IMR-90 (cell line): ENCODE measurements around the gene AGAP1. TPM values are rescaled to one million over a fixed set of nuclear protein-coding genes. Genes with fewer than 3 reads are reported as not detected.

Experiments used
- ATAC-seq: fragments of 200-7000 bp; cut with Tn5 transposase; 2 replicates; pipeline ENCODE4 v1.9.1; 2020; ENCODE audit warnings: low read depth, mild to moderate bottlenecking, moderate library complexity
- BruUV-seq: library from RNA; stranded (reverse); fragments of 400-500 nt; replicated peaks from 2 replicates; lab custom pipeline; 2021; lab: Mats Ljungman, UMichigan
- CTCF ChIA-PET: fragments of 300-600 bp; formaldehyde crosslinking; extraction: SDS; loops from one replicate; lab custom pipeline; 2021; ENCODE audit warnings: antibody characterized with exemption; lab: Yijun Ruan, JAX
- POLR2A ChIA-PET: fragments of 300-600 bp; sonication (Branson Sonifier 250); formaldehyde crosslinking; loops from one replicate; lab custom pipeline; 2022; ENCODE audit warnings: antibody characterized with exemption; ENCODE audit not compliant: unreplicated experiment; lab: Charles Lee
- DNase-seq: peaks from one replicate; pipeline ENCODE4 v3.0.0; 2013
- H2AFZ ChIP-seq: replicated peaks from 2 replicates; pipeline ENCODE3; 2013; ENCODE audit warnings: low read length, mild to moderate bottlenecking; ENCODE audit not compliant: poor library complexity
- H2AK5ac ChIP-seq: 2 replicates; pipeline ENCODE4 v1.6.1; 2013; ENCODE audit warnings: low read depth, low read length, inconsistent platforms
- H2AK9ac ChIP-seq: replicated peaks from 2 replicates; pipeline ENCODE3; 2013; ENCODE audit warnings: mild to moderate bottlenecking, low read depth, low read length, moderate library complexity; ENCODE audit not compliant: poor library complexity
- H2BK120ac ChIP-seq: 2 replicates; pipeline ENCODE4 v1.6.1; 2013; ENCODE audit warnings: low read depth, low read length, inconsistent platforms
- H2BK15ac ChIP-seq: 3 replicates; pipeline ENCODE4 v1.6.1; 2013; ENCODE audit warnings: low read depth, low read length, inconsistent platforms
- H2BK20ac ChIP-seq: 2 replicates; pipeline ENCODE4 v1.6.1; 2013; ENCODE audit warnings: low read depth, mild to moderate bottlenecking, inconsistent platforms, low read length, moderate library complexity
- H2BK5ac ChIP-seq: 2 replicates; pipeline ENCODE4 v1.6.1; 2013; ENCODE audit warnings: mild to moderate bottlenecking, low read depth, low read length, inconsistent platforms; ENCODE audit not compliant: poor library complexity, severe bottlenecking
- H3K14ac ChIP-seq: replicated peaks from 2 replicates; pipeline ENCODE4 v1.6.1; 2013; ENCODE audit warnings: low read depth, low read length, inconsistent platforms
- H3K18ac ChIP-seq: 2 replicates; pipeline ENCODE4 v1.6.1; 2013; ENCODE audit warnings: low read depth, low read length, control low read depth
- H3K23ac ChIP-seq: 2 replicates; pipeline ENCODE4 v1.6.1; 2013; ENCODE audit warnings: low read depth, low read length, inconsistent platforms
- H3K27ac ChIP-seq: 2 replicates; pipeline ENCODE4 v1.5.1; 2013; ENCODE audit warnings: mild to moderate bottlenecking, control low read depth, low read length; ENCODE audit not compliant: insufficient read depth
- H3K27me3 ChIP-seq: 2 replicates; pipeline ENCODE4 v1.6.1; 2013; ENCODE audit warnings: low read length; ENCODE audit not compliant: control insufficient read depth, insufficient read depth
- H3K36me3 ChIP-seq: 2 replicates; pipeline ENCODE4 v1.6.1; 2013; ENCODE audit warnings: low read length, mixed read lengths; ENCODE audit not compliant: control insufficient read depth, insufficient read depth
- H3K4ac ChIP-seq: 2 replicates; pipeline ENCODE4 v1.6.1; 2013; ENCODE audit warnings: low read depth, low read length, inconsistent platforms
- H3K4me1 ChIP-seq: 2 replicates; pipeline ENCODE4 v1.6.1; 2013; ENCODE audit warnings: low read length, mixed read lengths; ENCODE audit not compliant: control insufficient read depth, insufficient read depth
- H3K4me2 ChIP-seq: 2 replicates; pipeline ENCODE4 v1.6.1; 2013; ENCODE audit warnings: low read depth, mild to moderate bottlenecking, control low read depth, low read length, moderate library complexity
- H3K4me3 ChIP-seq: 2 replicates; pipeline ENCODE4 v1.5.1; 2013; ENCODE audit warnings: low read depth, mild to moderate bottlenecking, control low read depth, low read length, moderate library complexity; ENCODE audit not compliant: insufficient read depth
- H3K56ac ChIP-seq: 2 replicates; pipeline ENCODE4 v1.6.1; 2013; ENCODE audit warnings: low read length, inconsistent platforms; ENCODE audit not compliant: insufficient read depth; ENCODE audit errors: extremely low read depth
- H3K79me1 ChIP-seq, 2 experiments: 2 replicates each; pipeline ENCODE4 v1.6.1; 2013; ENCODE audit warnings: low read length in 2 of 2, inconsistent platforms in 1 of 2, low read depth in 1 of 2
- H3K9ac ChIP-seq: 2 replicates; pipeline ENCODE4 v1.6.1; 2013; ENCODE audit warnings: low read depth, low read length, control low read depth
- H3K9me1 ChIP-seq: 2 replicates; pipeline ENCODE4 v1.6.1; 2013; ENCODE audit warnings: low read length, inconsistent platforms; ENCODE audit not compliant: insufficient read depth
- H3K9me3 ChIP-seq: 2 replicates; pipeline ENCODE4 v1.6.1; 2013; ENCODE audit warnings: low read length; ENCODE audit not compliant: control insufficient read depth, insufficient read depth
- H4K20me1 ChIP-seq: 2 replicates; pipeline ENCODE4 v1.6.1; 2013; ENCODE audit warnings: low read length, inconsistent platforms; ENCODE audit not compliant: insufficient read depth
- H4K5ac ChIP-seq: 2 replicates; pipeline ENCODE4 v1.6.1; 2013; ENCODE audit warnings: mild to moderate bottlenecking, low read depth, low read length, control low read depth
- H4K8ac ChIP-seq, 2 experiments: 2 replicates each; pipeline ENCODE4 v1.6.1; 2013; ENCODE audit warnings: low read depth in 2 of 2, low read length in 2 of 2, control low read depth in 1 of 2, inconsistent platforms in 1 of 2
- H4K91ac ChIP-seq: 2 replicates; pipeline ENCODE4 v1.6.1; 2013; ENCODE audit warnings: low read depth, low read length, inconsistent platforms; ENCODE audit not compliant: insufficient read depth
- BHLHE40 ChIP-seq: fragments of 150-350 bp; IDR thresholded peaks from 2 replicates; pipeline ENCODE4 v1.6.1; 2016; ENCODE audit warnings: mild to moderate bottlenecking, low read depth, low read length
- CEBPB ChIP-seq: IDR thresholded peaks from 2 replicates; pipeline ENCODE4 v1.6.1; 2012; ENCODE audit warnings: low read depth, low read length, improper control_type of control experiment
- CHD1 ChIP-seq: IDR thresholded peaks from 2 replicates; pipeline ENCODE4 v1.6.1; 2012; ENCODE audit warnings: low read depth, low read length, improper control_type of control experiment
- CTCF ChIP-seq: conservative IDR thresholded peaks from 2 replicates; pipeline ENCODE4 v1.5.1; 2012; ENCODE audit warnings: mild to moderate bottlenecking, low read depth, low read length, improper control_type of control experiment
- ELK1 ChIP-seq: fragments of 150-350 bp; IDR thresholded peaks from 2 replicates; pipeline ENCODE4 v1.6.1; 2016; ENCODE audit warnings: low read depth, mild to moderate bottlenecking, low read length, moderate library complexity, borderline replicate concordance
- FOS ChIP-seq: fragments of 150-350 bp; IDR thresholded peaks from 2 replicates; pipeline ENCODE4 v1.6.1; 2016; ENCODE audit warnings: low read depth, low read length
- MAFK ChIP-seq: IDR thresholded peaks from 2 replicates; pipeline ENCODE4 v1.6.1; 2012; ENCODE audit warnings: low read depth, low read length, improper control_type of control experiment
- MAZ ChIP-seq: IDR thresholded peaks from 2 replicates; pipeline ENCODE4 v1.6.1; 2012; ENCODE audit warnings: low read depth, mild to moderate bottlenecking, low read length, improper control_type of control experiment, moderate library complexity, borderline replicate concordance
- MXI1 ChIP-seq: IDR thresholded peaks from 2 replicates; pipeline ENCODE4 v1.6.1; 2012; ENCODE audit warnings: low read depth, mild to moderate bottlenecking, low read length, moderate library complexity, borderline replicate concordance
- NFE2L2 ChIP-seq: fragments of 150-350 bp; IDR thresholded peaks from 2 replicates; pipeline ENCODE4 v1.6.1; 2016; ENCODE audit warnings: low read depth, mild to moderate bottlenecking, low read length
- POLR2A ChIP-seq: IDR thresholded peaks from 2 replicates; pipeline ENCODE4 v1.6.1; 2012; ENCODE audit warnings: mild to moderate bottlenecking, low read depth, low read length
- RAD21 ChIP-seq: IDR thresholded peaks from 2 replicates; pipeline ENCODE4 v1.6.1; 2012; ENCODE audit warnings: low read length, improper control_type of control experiment
- RCOR1 ChIP-seq: IDR thresholded peaks from 2 replicates; pipeline ENCODE4 v1.6.1; 2012; ENCODE audit warnings: mild to moderate bottlenecking, low read length, improper control_type of control experiment; ENCODE audit not compliant: insufficient replicate concordance
- RFX5 ChIP-seq: IDR thresholded peaks from 2 replicates; pipeline ENCODE4 v1.8.0; 2012; ENCODE audit warnings: low read depth, mild to moderate bottlenecking, low read length, moderate library complexity
- SMC3 ChIP-seq: fragments of 150-350 bp; IDR thresholded peaks from 2 replicates; pipeline ENCODE4 v1.6.1; 2016; ENCODE audit warnings: low read depth, mild to moderate bottlenecking, antibody characterized with exemption, low read length, moderate library complexity
- USF2 ChIP-seq: fragments of 150-350 bp; IDR thresholded peaks from 2 replicates; pipeline ENCODE4 v1.6.1; 2017; ENCODE audit warnings: mild to moderate bottlenecking, antibody characterized with exemption, low read length, low read depth
- WGBS, 2 experiments: methylation state at CpG; one replicate each; pipeline versions ENCODE4 v1.1.5 to v1.1.7; 2013; ENCODE audit warnings: missing lambda C conversion rate in 2 of 2; ENCODE audit not compliant: insufficient read length in 1 of 2; ENCODE audit errors: extremely low coverage in 2 of 2; 5-methylcytosine and 5-hydroxymethylcytosine counted together
- dilution Hi-C: fragments of 300-500 bp; cut with HindIII; formaldehyde crosslinking; loops from one replicate; pipeline ENCODE4 v1.14.3; 2018; ENCODE audit warnings: low sequenced_read_pairs; ENCODE audit not compliant: unreplicated experiment
- in situ Hi-C: fragments of 300-500 bp; cut with MboI; formaldehyde crosslinking; loops from 3 replicates; pipeline ENCODE4 v1.14.3; 2019; ENCODE audit warnings: low sequenced_read_pairs, inconsistent platforms, mixed read lengths
- intact Hi-C: fragments of 100-400 bp; cut with micrococcal nuclease; formaldehyde crosslinking; loops from 2 replicates; pipeline ENCODE4 v1.10.0; 2022
- polyA plus RNA-seq, 3 experiments: library from polyadenylated mRNA; depleted of rRNA; stranded (reverse); fragments of >200 nt; gene quantifications; 2 replicates each; pipeline ENCODE4 v1.2.3, GENCODE V29; 2012; ENCODE audit warnings: low replicate concordance in 1 of 3
- total RNA-seq: library from RNA; depleted of rRNA; stranded (reverse); fragments of >200 nt; gene quantifications from 2 replicates; pipeline ENCODE4 v1.2.3, GENCODE V29; 2012

AGAP1 gene
- total and polyA plus RNA-seq, 2 of the 4 experiments (the other 2 are of a cell fraction), result 15.1 to 16.4 TPM

- Histone ChIP-seq H3K36me3 (no peaks in the 10 kb centered on the region), H3K14ac (no peak overlapping the region), H3K9ac (no peak overlapping the region), H4K91ac (no peak overlapping the region), H3K27ac (no peak overlapping the region), H2BK20ac (no peak overlapping the region), H2AFZ (no peak overlapping the region), H3K9me3 (peaks cover 4% of the 10 kb centered on the region; the same call in 1 of the 2 replicates), H3K4me3 (no peak overlapping the region), H2AK9ac (no peak overlapping the region), H2AK5ac (no peak overlapping the region), H3K9me1 (no peaks in the 10 kb centered on the region; the same call in 1 of the 2 replicates), H3K4me1 (peaks cover 2% of the 10 kb centered on the region; the same call in 1 of the 2 replicates), H3K23ac (no peak overlapping the region), H2BK15ac (no peak overlapping the region), H2BK120ac (no peak overlapping the region), H3K79me1 (no peaks in the 10 kb centered on the region), H4K8ac (no peak overlapping the region), H3K4me2 (no peak overlapping the region), H3K56ac (no peak overlapping the region), H4K20me1 (no peaks in the 10 kb centered on the region; the same call in 1 of the 2 replicates), H3K27me3 (peaks cover 95% of the 10 kb centered on the region), H4K5ac (no peak overlapping the region), H2BK5ac (no peak overlapping the region), H3K18ac (no peak overlapping the region), H3K4ac (no peak overlapping the region)
- WGBS, 2 experiments, result 58% methylated on average over 2 of the region's 12 CpGs; no CpG with 5 or more reads in 1 of the 2 experiments
- no TSS peak for BruUV-seq
- no peak for TF ChIP-seq CEBPB
- no peak for TF ChIP-seq RCOR1
- TF ChIP-seq BHLHE40, result no peak
- TF ChIP-seq RFX5, result no peak
- TF ChIP-seq RAD21, result no peak
- TF ChIP-seq ELK1, result no peak
- TF ChIP-seq FOS, result no peak
- TF ChIP-seq MXI1, result no peak
- no peak for TF ChIP-seq USF2
- no peak for TF ChIP-seq SMC3
- TF ChIP-seq CHD1, result no peak
- TF ChIP-seq POLR2A, result no peak
- TF ChIP-seq NFE2L2, result no peak
- TF ChIP-seq CTCF, result no peak
- no peak for TF ChIP-seq MAFK
- no peak for TF ChIP-seq MAZ
- intact Hi-C loops, result no loop called here
- CTCF ChIA-PET, result interaction anchor here (0.5 to 1.5 kb wide), 2 partner anchors 281 to 368 kb away, joined by 3 read pairs; no protein-coding TSS in a partner anchor
- dilution Hi-C loops, result no loop called here
- POLR2A ChIA-PET, result no interaction called here
- in situ Hi-C loops, result loop anchor here (25.0 kb wide), 1 partner anchor 549 kb away; no protein-coding TSS in a partner anchor
- DNase-seq (no peak), ATAC-seq (no peak)
Observed at GRCh38 chr2:236161531-236161930, 667.7 kb downstream of the AGAP1 start.
